Measurements from ENCODE around the gene PRG2.

- TF ChIP-seq CTCF (conservative IDR thresholded peaks at IDR 0.05; ENCODE audit: low read depth, low read length): no peak
- TF ChIP-seq EZH2 (IDR thresholded peaks at IDR 0.05; ENCODE audit: low read length, unreplicated experiment): no peak
- TF ChIP-seq EZH2phosphoT487 (IDR thresholded peaks at IDR 0.05; ENCODE audit: borderline replicate concordance, low read length): no peak
These were observed 8.8 kb upstream of the PRG2 start for GRCh38 chr11:57399221-57399620.
